Umbilical cord (tissue), 2 donors: ENCODE results near the gene ORM1. TPM values are rescaled to one million over a fixed set of nuclear protein-coding genes. Genes with fewer than 3 reads are reported as not detected.
A peak's percentile ranks its signal among the peaks of the same experiment; 100 is the strongest.
"Not testable (repeated sequence)": the region's sequence is repeated elsewhere in the genome, so short reads cannot be mapped to it uniquely, and the experiment has no call there.

Experiments used
- DNase-seq: peaks from one replicate; pipeline ENCODE4 v3.0.0-alpha.2; 2015; ENCODE audit warnings: low spot score
- total RNA-seq: library from RNA; depleted of rRNA; stranded (reverse); fragments of >200 nt; gene quantifications from one replicate; pipeline ENCODE4 v1.2.3, GENCODE V29; 2014; ENCODE audit warnings: low replicate concordance; ENCODE audit not compliant: insufficient read depth

ORM1 gene
- total RNA-seq, result not detected

DNA sequence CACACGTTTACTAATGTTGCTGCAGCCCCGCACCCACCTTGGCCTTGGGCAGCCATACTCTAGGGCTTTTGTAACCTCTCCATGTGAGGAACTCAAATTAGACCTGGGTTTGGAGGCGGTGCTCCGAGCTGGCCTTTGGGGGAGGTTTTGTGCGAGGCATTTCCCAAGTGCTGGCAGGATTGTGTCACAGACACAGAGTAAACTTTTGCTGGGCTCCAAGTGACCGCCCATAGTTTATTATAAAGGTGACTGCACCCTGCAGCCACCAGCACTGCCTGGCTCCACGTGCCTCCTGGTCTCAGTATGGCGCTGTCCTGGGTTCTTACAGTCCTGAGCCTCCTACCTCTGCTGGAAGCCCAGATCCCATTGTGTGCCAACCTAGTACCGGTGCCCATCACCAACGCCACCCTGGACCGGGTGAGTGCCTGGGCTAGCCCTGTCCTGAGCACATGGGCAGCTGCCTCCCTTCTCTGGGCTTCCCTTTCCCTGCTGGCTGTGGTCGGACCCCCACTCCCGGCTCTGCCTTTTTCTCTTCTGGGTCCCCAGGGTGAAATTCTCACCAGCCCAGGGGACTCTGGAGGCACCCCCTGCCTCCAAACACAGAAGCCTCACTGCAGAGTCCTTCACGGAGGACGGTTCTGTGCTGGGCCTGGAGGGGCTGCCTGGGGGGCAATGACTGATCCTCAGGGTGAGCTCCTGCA lies at the start of gene ORM1:
Gene ORM1 (plus strand): TSS at position 268 of the 701 bp plus-strand sequence. CDS start 36 bp downstream, at position 304.
- not testable (repeated sequence) for DNase-seq

GRCh38 chr9:114273461-114273881 lies 49.4 kb upstream of the ORM1 start:
- DNase-seq, result no peak

GRCh38 chr9:114274217-114274616 lies 48.7 kb upstream of the ORM1 start:
- no peak for DNase-seq

DNA sequence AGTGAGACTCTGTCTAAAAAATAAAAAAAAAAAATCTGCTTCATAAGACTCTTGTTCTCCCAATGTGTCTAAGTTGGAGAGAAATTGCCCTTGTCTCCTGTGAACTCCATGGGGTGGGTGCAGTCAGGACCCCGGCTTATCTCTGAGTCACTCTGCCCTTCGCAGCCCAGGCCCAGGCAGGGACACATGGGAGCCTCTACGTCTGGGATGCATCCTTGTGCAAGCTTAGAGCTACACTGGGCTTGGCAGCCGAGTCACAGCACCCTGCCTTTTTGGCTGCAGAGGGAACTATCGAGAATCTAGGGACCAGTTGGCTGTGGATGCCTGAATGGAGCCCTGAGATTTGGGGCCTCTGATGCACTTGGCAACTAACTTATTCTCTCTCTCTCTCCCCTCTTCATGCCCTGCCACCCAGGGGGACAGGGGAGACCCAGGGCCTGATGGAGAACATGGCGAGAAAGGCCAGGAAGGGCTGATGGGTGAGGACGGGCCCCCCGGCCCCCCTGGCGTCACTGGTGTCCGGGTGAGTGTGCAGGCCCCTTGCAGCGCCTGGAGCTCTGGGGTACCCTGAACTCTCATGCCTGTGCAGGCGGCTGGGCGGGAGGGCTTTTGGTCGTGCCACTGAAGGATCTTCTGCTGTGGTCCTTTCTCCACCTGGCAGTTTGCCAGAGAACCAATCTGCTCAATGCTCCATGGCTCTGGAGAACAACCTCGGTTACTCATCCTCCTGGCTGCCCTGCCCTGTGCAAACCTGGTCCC lies 47.5 kb upstream of the ORM1 start:
- no peak for DNase-seq

- DNase-seq, result peak; percentile 50
Observed at GRCh38 chr9:114276908-114277821, 45.7 kb upstream of the ORM1 start.

DNA sequence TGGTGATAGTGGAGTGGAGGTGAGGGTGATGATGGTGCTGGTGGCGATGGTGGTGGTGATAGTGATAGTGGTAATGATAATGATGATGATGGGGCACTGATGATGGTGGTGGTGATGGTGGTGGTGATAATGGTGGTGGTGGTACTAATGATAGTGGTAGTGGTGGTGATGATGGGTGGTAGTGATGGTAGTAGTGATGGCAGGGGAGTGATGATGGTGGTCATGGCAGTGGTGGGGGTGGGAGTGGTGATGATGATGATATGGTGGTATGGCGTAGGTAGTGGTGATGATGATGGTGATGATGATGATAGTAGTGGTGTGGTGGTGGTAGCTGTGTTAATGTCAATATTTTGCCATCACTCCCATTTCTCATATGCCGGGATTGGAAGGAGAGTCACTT lies 44.5 kb upstream of the ORM1 start:
- DNase-seq, result no peak

- DNase-seq, result peak; percentile 72
Observed at GRCh38 chr9:114278881-114279570, 43.9 kb upstream of the ORM1 start.

- DNase-seq, result no peak
Observed at GRCh38 chr9:114279693-114280092, 43.2 kb upstream of the ORM1 start.

DNA sequence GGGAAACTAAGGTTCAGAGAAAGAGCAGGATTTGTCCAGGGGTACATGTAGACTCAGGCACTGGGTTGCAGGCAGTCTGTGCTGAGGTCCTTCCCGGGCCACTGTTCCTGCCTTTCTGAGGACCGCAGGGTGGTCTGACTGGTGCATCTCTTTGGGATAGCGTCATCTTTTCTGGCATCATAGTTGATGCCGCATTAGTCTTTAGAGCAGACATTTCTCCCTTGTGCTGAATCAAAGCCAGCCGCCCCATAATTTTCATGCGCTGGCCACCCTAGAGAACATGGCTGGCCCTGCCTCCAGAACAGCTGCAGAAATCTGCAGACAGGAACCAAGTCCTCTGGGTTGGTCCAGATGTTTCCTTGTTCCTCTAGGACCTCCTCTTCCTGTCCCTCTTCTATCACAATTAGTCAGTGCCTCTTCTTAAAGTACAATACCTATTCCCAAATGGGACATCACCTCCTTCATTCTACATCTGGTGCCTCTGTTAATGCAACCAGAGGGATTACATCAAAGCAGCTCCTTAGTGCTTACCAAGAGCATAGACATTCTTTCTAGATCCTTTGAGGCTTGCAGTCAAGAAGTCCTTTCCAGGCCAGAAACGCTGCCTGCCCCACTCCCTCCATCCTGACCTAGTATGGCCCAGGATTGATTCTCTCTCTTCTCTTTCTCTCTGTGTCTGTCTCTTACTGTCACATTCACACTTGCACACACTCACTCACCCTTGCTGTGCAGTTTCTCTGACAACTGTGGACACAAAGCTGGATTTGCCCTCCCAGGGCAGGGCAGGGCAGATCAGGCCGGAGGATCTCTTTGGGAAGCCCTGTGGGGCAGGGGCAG lies 42.0 kb upstream of the ORM1 start:
- no peak for DNase-seq

GRCh38 chr9:114281473-114282103 lies 41.3 kb upstream of the ORM1 start:
- DNase-seq, result peak; percentile 71

GRCh38 chr9:114282104-114282485 lies 40.8 kb upstream of the ORM1 start:
- DNase-seq, result no peak

DNA sequence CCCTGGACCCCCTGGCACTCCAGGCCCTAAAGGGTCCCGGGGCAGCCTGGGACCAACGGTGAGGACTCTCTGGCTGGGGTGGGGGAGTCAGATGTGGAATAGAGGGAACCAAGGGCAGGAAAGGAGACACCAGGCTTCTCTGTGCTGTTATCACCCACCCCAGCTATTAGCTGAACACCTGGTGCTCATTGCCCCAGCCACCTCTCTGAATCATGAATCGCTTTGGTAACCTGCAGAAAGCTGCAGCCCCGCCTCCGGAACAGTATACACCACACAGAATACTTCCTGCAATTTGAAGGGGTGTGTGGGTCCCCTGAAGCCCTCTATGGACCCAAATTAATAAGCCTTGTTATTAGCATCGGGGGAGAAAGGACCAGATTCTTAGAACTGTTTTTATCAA lies 40.4 kb upstream of the ORM1 start:
- no peak for DNase-seq

GRCh38 chr9:114282926-114283325 lies 40.0 kb upstream of the ORM1 start:
- peak; percentile 68 for DNase-seq

DNA sequence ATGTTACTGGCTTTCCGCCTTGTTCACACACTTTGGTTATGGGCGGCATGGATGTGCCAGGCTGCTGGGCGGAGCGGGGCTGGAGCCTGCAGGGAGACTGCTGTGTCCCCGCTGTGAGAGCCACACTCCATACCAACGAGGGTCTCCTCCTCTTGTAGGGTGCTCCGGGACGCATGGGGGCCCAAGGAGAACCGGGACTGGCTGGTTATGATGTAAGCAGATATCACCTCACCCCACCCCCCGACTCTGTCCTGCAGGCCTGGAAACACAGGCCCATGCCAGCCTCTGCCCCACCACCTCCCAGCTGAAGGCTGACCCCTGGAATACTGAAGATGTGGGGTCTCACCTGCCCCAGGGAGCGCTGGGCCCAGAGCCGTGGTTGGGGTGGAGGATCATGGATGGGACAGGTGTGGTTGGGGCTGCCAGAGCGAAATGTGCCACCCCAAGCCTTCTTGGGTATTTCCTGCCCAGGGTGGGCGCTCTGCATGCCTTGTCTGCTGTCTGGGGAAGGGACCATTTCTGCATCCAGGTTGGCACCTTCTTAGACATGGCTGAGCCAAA lies 39.3 kb upstream of the ORM1 start:
- no peak for DNase-seq

GRCh38 chr9:114284316-114285060 lies 38.4 kb upstream of the ORM1 start:
- no peak for DNase-seq

DNA sequence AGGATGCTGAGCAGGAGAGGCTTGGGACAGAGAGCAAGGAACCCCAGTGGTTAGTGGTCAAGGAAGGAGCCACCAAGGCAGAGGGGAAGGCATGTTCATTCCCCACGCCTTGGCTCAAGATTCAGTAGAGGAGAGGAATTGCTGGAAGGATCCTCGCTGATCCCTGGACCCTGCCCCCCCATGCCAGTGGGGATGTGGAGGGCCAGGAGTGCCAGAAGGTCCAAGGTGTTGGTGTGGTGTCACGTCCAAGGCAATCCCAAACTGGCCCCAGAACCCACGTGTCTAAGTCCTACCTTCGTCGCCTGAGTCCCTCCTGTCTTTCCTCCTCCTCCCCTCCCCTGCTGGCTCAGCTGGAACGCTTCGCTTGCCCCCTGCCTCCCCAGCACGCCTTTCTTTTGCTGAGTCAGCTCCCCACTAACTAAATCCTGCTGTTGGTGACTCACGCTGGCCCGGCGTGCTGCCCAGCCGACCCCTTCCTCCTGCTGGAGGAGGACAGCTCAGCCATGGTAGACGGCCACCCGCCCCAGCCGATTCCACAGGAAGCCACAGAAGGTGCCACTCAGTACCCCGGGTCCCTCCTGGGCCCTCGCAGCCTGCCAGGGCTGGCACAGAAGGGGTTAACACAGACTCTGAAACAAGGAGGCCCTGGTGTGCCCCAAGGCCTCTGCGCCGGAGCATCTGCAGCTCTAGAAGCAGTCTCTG lies 37.6 kb upstream of the ORM1 start:
- DNase-seq, result peak; percentile 94

GRCh38 chr9:114286146-114286679 lies 36.7 kb upstream of the ORM1 start:
- DNase-seq, result no peak
